Body of pancreas (tissue), 4 donors: ENCODE measurements around the gene REXO2.

Experiments used
- CTCF ChIP-seq, 7 experiments: fragments of 450-650 bp in 4 of 7; fragments of 200-600 bp in 3 of 7; sonication (generic) in 3 of 7; IDR thresholded peaks; one replicate each; pipeline ENCODE4 v1.5.1; 2016 to 2019; ENCODE audit warnings: antibody characterized with exemption in 7 of 7
- POLR2A ChIP-seq, 3 donors: fragments of 450-650 bp; IDR thresholded peaks; one replicate each; pipeline ENCODE4 v1.6.1; 2016; ENCODE audit warnings: antibody characterized with exemption in 3 of 3, mild to moderate bottlenecking in 2 of 3

- TF ChIP-seq CTCF (IDR thresholded peaks at IDR 0.05), result no peak
- TF ChIP-seq POLR2A (IDR thresholded peaks at IDR 0.05), result no peak
Measured at GRCh38 chr11:114438303-114438702, 964 bp upstream of the REXO2 start.
